Measurements from ENCODE around the gene PAX2.

The PAX2 gene

GRCh38 chr10:100745882-100746783 lies 751 bp downstream of the PAX2 start:
- Histone ChIP-seq H3K27ac (no peak overlapping the region), H3K4me3 (peak overlapping the region; percentile 60)
- TF ChIP-seq CTCF (IDR thresholded peaks at IDR 0.05), result no peak
- DNase-seq (ENCODE audit: low spot score), result no peak

- DNase-seq (ENCODE audit: low spot score), result no peak
- Histone ChIP-seq H3K27ac (no peak overlapping the region), H3K4me3 (no peak overlapping the region)
- no peak for TF ChIP-seq CTCF (IDR thresholded peaks at IDR 0.05)
These were observed 1.5 kb downstream of the PAX2 start for GRCh38 chr10:100746784-100747455.

GRCh38 chr10:100747456-100748230 lies 2.3 kb downstream of the PAX2 start:
- Histone ChIP-seq H3K4me3 (peak overlapping the region; percentile 64), H3K27ac (no peak overlapping the region)
- no peak for DNase-seq (ENCODE audit: low spot score)
- no peak for TF ChIP-seq CTCF (IDR thresholded peaks at IDR 0.05)

GRCh38 chr10:100748231-100749058 lies 3.1 kb downstream of the PAX2 start:
- no peak overlapping the region for H3K27ac ChIP-seq
- peak overlapping the region; percentile 64 for H3K4me3 ChIP-seq
- TF ChIP-seq CTCF (IDR thresholded peaks at IDR 0.05), result no peak
- DNase-seq (ENCODE audit: low spot score), result no peak

GRCh38 chr10:100749059-100749308 lies 3.6 kb downstream of the PAX2 start:
- H3K4me3 ChIP-seq, result peak overlapping the region; percentile 64
- no peak overlapping the region for H3K27ac ChIP-seq
- no peak for TF ChIP-seq CTCF (IDR thresholded peaks at IDR 0.05)
- DNase-seq (ENCODE audit: low spot score), result no peak

- no peak for DNase-seq (ENCODE audit: low spot score)
- H3K4me3 ChIP-seq, result peak overlapping the region; percentile 64
- no peak overlapping the region for H3K27ac ChIP-seq
- TF ChIP-seq CTCF (IDR thresholded peaks at IDR 0.05), result no peak
These were observed 4.2 kb downstream of the PAX2 start for GRCh38 chr10:100749309-100750217.
